ENCODE measurements around the gene IFNG-AS1.

- TF ChIP-seq EZH2phosphoT487 (IDR thresholded peaks at IDR 0.05; ENCODE audit: insufficient read depth, low read depth) (no peak), EZH2 (IDR thresholded peaks at IDR 0.05; ENCODE audit: insufficient read depth, poor library complexity, severe bottlenecking) (no peak)
Measured at GRCh38 chr12:67958187-67958586, 31.1 kb upstream of the IFNG-AS1 start.

Measured in GM23248 (cell line).